GM18499 (cell line): Measurements from ENCODE around the gene EPGN.

Experiments
- ATAC-seq: cut with Tn5 transposase; IDR thresholded peaks from one replicate; pipeline ENCODE4 v1.9.1; 2021; ENCODE audit warnings: moderate number of reproducible peaks; ENCODE audit not compliant: insufficient read depth, unreplicated experiment

Gene EPGN

GRCh38 chr4:74308215-74308614 is at the start of gene EPGN:
Gene EPGN, plus strand, starts transcription at chr4:74308470. Its CDS starts 64 bp downstream, at chr4:74308534.
- ATAC-seq = no peak

- no peak for ATAC-seq
These were observed 49.3 kb upstream of the EPGN start for GRCh38 chr4:74258963-74259362.

- no peak for ATAC-seq
These were observed 48.2 kb upstream of the EPGN start for GRCh38 chr4:74260036-74260435.

- ATAC-seq = no peak
These were observed 45.7 kb upstream of the EPGN start for GRCh38 chr4:74262522-74262921.

GRCh38 chr4:74263551-74263950 is 44.7 kb upstream of the EPGN start:
- no peak for ATAC-seq

GRCh38 chr4:74266081-74266480 is 42.2 kb upstream of the EPGN start:
- ATAC-seq = no peak

- no peak for ATAC-seq
These were observed 40.2 kb upstream of the EPGN start for GRCh38 chr4:74267998-74268606.

- no peak for ATAC-seq
These were observed 39.6 kb upstream of the EPGN start for GRCh38 chr4:74268643-74269042.

GRCh38 chr4:74278490-74278889 is 29.8 kb upstream of the EPGN start:
- no peak for ATAC-seq

GRCh38 chr4:74279716-74280115 is 28.6 kb upstream of the EPGN start:
- ATAC-seq = no peak

GRCh38 chr4:74282926-74283325 is 25.3 kb upstream of the EPGN start:
- ATAC-seq = no peak

- no peak for ATAC-seq
These were observed 24.7 kb upstream of the EPGN start for GRCh38 chr4:74283614-74284013.

- ATAC-seq = no peak
These were observed 24.2 kb upstream of the EPGN start for GRCh38 chr4:74284053-74284452.

- no peak for ATAC-seq
These were observed 21.1 kb upstream of the EPGN start for GRCh38 chr4:74287164-74287563.

- ATAC-seq = no peak
These were observed 20.5 kb upstream of the EPGN start for GRCh38 chr4:74287791-74288190.

- no peak for ATAC-seq
These were observed 16.8 kb upstream of the EPGN start for GRCh38 chr4:74291471-74291870.

GRCh38 chr4:74292111-74292870 is 16.0 kb upstream of the EPGN start:
- ATAC-seq = no peak

GRCh38 chr4:74293558-74293957 is 14.7 kb upstream of the EPGN start:
- ATAC-seq = no peak

- no peak for ATAC-seq
These were observed 13.6 kb upstream of the EPGN start for GRCh38 chr4:74294681-74295080.

GRCh38 chr4:74297539-74297938 is 10.7 kb upstream of the EPGN start:
- no peak for ATAC-seq

- no peak for ATAC-seq
These were observed 4.1 kb upstream of the EPGN start for GRCh38 chr4:74304095-74304625.

- no peak for ATAC-seq
These were observed 3.3 kb upstream of the EPGN start for GRCh38 chr4:74305000-74305399.
